HUES64 (cell line): ENCODE data around the gene PSMC4.
"Not testable (repeated sequence)": the region's sequence is repeated elsewhere in the genome, so short reads cannot be mapped to it uniquely, and the experiment has no call there.

ENCODE experiments used
- H3K27ac ChIP-seq: 2 replicates; pipeline ENCODE4 v1.7.0; 2013; ENCODE audit warnings: low read depth, low read length, inconsistent platforms
- H3K27me3 ChIP-seq: 2 replicates; pipeline ENCODE4 v1.6.1; 2013; ENCODE audit warnings: mild to moderate bottlenecking, low read length; ENCODE audit not compliant: insufficient read depth
- H3K36me3 ChIP-seq: 2 replicates; pipeline ENCODE4 v1.6.1; 2013; ENCODE audit warnings: mild to moderate bottlenecking, low read length; ENCODE audit not compliant: insufficient read depth
- H3K4me1 ChIP-seq: 2 replicates; pipeline ENCODE4 v1.6.1; 2013; ENCODE audit warnings: mild to moderate bottlenecking, low read length, moderate library complexity; ENCODE audit not compliant: insufficient read depth
- H3K4me3 ChIP-seq: 2 replicates; pipeline ENCODE4 v1.5.1; 2013; ENCODE audit warnings: mild to moderate bottlenecking, low read length, moderate library complexity
- H3K9ac ChIP-seq: 2 replicates; pipeline ENCODE4 v1.6.1; 2013; ENCODE audit warnings: mild to moderate bottlenecking, low read depth, low read length
- H3K9me3 ChIP-seq: 2 replicates; pipeline ENCODE4 v1.6.1; 2013; ENCODE audit warnings: low read depth, low read length; ENCODE audit not compliant: insufficient read depth
- WGBS: fragments of 150-250, 120-280 bp; methylation state at CpG from one replicate; pipeline ENCODE4 v1.1.7; 2013; ENCODE audit warnings: missing lambda C conversion rate; 5-methylcytosine and 5-hydroxymethylcytosine counted together

PSMC4 gene

GRCh38 chr19:39949026-39949747 lies 21.8 kb upstream of the PSMC4 start:
- no peaks in the 10 kb centered on the region for H3K4me1 ChIP-seq
- H3K36me3 ChIP-seq, result no peaks in the 10 kb centered on the region
- no peak overlapping the region for H3K4me3 ChIP-seq
- H3K27me3 ChIP-seq, result no peaks in the 10 kb centered on the region
- no peak overlapping the region for H3K27ac ChIP-seq
- no peak overlapping the region for H3K9ac ChIP-seq
- WGBS, result 89% methylated on average over 1 of the region's 2 CpGs
- no peaks in the 10 kb centered on the region for H3K9me3 ChIP-seq

- Histone ChIP-seq H3K27me3 (no peaks in the 10 kb centered on the region), H3K9me3 (no peaks in the 10 kb centered on the region), H3K4me3 (no peak overlapping the region), H3K9ac (no peak overlapping the region), H3K36me3 (no peaks in the 10 kb centered on the region), H3K4me1 (no peaks in the 10 kb centered on the region), H3K27ac (no peak overlapping the region)
- WGBS, result 100% methylated on average over 2 of the region's 2 CpGs
Measured at GRCh38 chr19:39951065-39951650, 19.8 kb upstream of the PSMC4 start.

DNA sequence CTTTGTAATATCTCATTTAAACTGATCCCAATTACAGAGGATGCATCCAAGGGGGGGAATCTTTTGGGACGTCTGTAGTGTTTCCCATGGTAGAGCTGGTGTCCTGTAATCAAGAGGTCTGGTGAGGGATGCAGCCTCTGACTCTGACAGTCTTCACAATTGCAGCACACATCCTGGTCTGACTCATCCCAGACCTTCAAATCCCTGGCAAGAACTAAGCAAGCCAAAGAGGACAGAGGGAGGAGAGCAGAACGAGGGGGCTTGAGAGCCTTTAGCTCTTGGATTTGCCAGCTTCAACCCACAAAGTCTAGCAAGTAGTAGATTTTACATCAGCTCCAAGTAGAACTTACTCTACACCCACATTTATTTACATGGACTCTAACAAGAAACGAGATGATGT lies 19.3 kb upstream of the PSMC4 start:
- WGBS, result 87% methylated on average over 3 of the region's 3 CpGs
- Histone ChIP-seq H3K27me3 (no peaks in the 10 kb centered on the region), H3K36me3 (no peaks in the 10 kb centered on the region), H3K4me3 (no peak overlapping the region), H3K4me1 (no peaks in the 10 kb centered on the region), H3K9me3 (no peaks in the 10 kb centered on the region), H3K9ac (no peak overlapping the region), H3K27ac (no peak overlapping the region)

DNA sequence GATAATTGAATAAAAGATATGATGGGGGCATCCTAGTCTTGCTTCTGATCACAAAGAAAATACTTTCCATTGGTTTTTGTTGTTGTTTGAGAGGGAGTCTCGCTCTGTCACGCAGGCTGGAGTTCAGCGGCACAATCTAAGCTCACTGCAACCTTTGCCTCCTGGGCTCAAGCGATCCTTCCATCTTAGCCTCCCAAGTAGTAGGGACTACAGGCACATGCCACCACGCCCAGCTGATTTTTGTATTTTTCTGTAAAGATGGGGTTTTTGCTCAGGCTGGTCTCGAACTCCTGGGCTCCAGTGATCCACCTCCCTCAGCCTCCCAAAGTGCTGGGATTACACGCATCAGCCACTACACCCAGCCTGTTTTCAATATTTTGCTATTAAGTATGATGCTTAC lies 17.1 kb upstream of the PSMC4 start:
- 92% methylated on average over 5 of the region's 7 CpGs for WGBS
- Histone ChIP-seq H3K9me3 (no peaks in the 10 kb centered on the region), H3K36me3 (no peaks in the 10 kb centered on the region), H3K9ac (no peak overlapping the region), H3K4me1 (0 out of 2 replicates have a peak, but pooled peaks cover 2% of the 10 kb centered on the region), H3K27ac (no peak overlapping the region), H3K4me3 (no peak overlapping the region), H3K27me3 (no peaks in the 10 kb centered on the region)

GRCh38 chr19:39957886-39958285 lies 13.1 kb upstream of the PSMC4 start:
- H3K27ac ChIP-seq, result not testable (repeated sequence)

DNA sequence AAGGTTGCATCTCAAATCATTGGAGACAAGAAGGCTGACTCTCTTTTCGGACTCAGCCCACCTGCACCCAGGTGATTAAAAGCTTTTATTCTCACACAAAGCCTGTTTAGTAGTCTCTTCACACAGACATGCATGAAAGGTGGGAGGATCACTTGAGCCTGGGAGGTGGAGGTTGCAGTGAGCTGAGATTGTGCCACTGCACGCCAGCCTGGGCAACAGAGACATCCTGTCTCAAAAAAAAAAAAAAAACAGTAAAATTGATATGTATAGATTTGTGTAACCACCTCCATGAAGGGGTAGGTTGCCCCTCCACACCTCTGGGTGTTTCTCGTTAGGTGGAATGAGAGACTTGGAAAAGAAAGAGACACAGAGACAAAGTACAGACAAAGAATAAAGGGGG lies 12.0 kb upstream of the PSMC4 start:
- not testable (repeated sequence) for H3K36me3 ChIP-seq, H3K9ac ChIP-seq, H3K4me1 ChIP-seq, H3K27me3 ChIP-seq, H3K9me3 ChIP-seq, H3K27ac ChIP-seq, H3K4me3 ChIP-seq
- WGBS, result 87% methylated on average over 3 of the region's 3 CpGs

More at GRCh38 chr19:39957886-39958285, 13.1 kb upstream of the PSMC4 start:
- H3K4me1 ChIP-seq, H3K36me3 ChIP-seq, H3K4me3 ChIP-seq, H3K27me3 ChIP-seq, H3K9me3 ChIP-seq, H3K9ac ChIP-seq: not testable (repeated sequence)
- WGBS, result 67% methylated on average over 5 of the region's 5 CpGs

DNA sequence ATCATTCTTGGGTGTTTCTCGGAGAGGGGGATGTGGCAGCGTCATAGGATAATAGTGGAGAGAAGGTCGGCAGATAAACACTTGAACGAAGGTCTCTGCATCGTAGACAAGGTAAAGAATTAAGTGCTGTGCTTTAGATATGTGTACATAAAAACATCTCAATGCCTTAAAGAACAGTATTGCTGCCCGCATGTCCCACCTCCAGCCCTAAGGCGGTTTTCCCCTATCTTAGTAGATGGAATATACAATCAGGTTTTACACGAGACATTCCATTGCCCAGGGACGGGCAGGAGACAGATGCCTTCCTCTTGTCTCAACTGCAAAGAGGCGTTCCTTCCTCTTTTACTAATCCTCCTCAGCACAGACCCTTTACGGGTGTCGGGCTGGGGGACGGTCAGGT lies 11.6 kb upstream of the PSMC4 start:
- H3K4me1 ChIP-seq, H3K36me3 ChIP-seq, H3K9me3 ChIP-seq, H3K27me3 ChIP-seq, H3K4me3 ChIP-seq, H3K9ac ChIP-seq, H3K27ac ChIP-seq: not testable (repeated sequence)
- WGBS, result 74% methylated on average over 6 of the region's 13 CpGs

DNA sequence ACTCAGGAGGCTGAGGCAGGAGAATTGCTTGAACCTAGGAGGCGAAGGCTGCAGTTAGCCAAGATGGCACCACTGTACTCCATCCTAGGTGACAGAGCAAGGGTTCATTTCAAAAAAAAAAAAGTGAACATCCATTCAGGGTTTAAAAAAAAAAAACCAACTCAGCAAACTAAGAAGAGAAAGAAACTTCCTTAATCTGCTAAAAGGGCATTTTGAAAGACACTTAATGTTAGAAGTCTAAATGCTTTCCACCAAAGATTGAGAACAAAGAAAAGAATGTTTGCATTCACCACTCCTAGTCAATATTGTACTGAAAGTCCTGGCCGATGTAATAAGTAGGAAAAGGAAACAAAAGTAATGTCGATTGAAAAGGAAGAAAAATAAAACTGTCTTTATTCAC lies 7.1 kb upstream of the PSMC4 start:
- Histone ChIP-seq H3K27me3 (no peaks in the 10 kb centered on the region), H3K9ac (no peak overlapping the region), H3K4me3 (no peak overlapping the region), H3K4me1 (peaks cover 6% of the 10 kb centered on the region; the same call in 1 of the 2 replicates), H3K27ac (no peak overlapping the region), H3K9me3 (no peaks in the 10 kb centered on the region), H3K36me3 (no peaks in the 10 kb centered on the region)
- 95% methylated on average over 1 of the region's 3 CpGs for WGBS

DNA sequence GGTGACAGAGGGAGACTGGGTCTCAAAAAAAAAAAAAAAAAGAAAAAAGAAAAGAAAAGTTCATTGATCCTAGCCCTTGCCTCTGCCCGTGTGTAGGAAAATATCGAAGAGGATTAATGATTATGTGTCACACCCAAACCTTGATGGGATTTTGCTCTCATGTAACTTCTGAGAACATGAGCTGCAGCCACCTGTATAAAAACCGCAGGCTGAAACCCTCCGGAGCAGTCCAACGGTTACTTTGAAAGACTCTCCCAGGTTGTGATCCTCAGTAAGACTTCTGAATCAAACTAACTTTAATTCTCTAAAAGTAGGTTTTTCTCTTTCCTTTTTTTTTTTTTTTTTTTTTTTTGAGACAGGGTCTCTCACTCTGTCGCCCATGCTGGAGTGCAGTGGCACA lies 4.3 kb upstream of the PSMC4 start:
- Histone ChIP-seq H3K27me3 (no peaks in the 10 kb centered on the region), H3K4me1 (no peaks in the 10 kb centered on the region), H3K9ac (no peak overlapping the region), H3K9me3 (no peaks in the 10 kb centered on the region), H3K36me3 (no peaks in the 10 kb centered on the region), H3K27ac (no peak overlapping the region), H3K4me3 (no peak overlapping the region)
- 94% methylated on average over 6 of the region's 6 CpGs for WGBS

GRCh38 chr19:39967561-39967960 lies 3.4 kb upstream of the PSMC4 start:
- Histone ChIP-seq H3K27ac (no peak overlapping the region), H3K27me3 (no peaks in the 10 kb centered on the region), H3K4me1 (0 out of 2 replicates have a peak, but pooled peaks cover 4% of the 10 kb centered on the region), H3K9me3 (no peaks in the 10 kb centered on the region), H3K4me3 (no peak overlapping the region), H3K36me3 (peaks cover 5% of the 10 kb centered on the region), H3K9ac (no peak overlapping the region)
- WGBS, result 94% methylated on average over 9 of the region's 9 CpGs

DNA sequence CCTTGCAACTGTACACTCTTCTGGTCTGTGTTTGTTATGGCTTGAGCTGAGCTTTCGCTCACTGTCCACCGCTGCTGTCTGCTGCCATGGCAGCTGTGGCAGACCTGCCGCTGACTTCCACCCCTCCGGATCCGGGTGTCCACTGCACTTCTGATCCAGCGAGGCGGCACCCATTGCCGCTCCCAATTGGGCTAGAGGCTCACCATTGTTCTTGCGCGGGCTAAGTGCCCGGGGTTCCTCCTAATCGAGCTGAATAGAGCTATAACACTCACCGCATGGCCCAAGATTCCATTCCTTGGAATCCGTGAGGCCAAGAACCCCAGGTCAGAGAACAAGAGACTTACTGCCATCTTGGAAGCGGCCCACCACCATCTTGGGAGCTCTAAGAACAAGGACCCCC lies 2.2 kb upstream of the PSMC4 start:
- H3K36me3 ChIP-seq, result peaks cover 18% of the 10 kb centered on the region
- no peaks in the 10 kb centered on the region for H3K27me3 ChIP-seq
- H3K9ac ChIP-seq, result no peak overlapping the region
- 96% methylated on average over 15 of the region's 15 CpGs for WGBS
- H3K4me1 ChIP-seq, result 0 out of 2 replicates have a peak, but pooled peaks cover 4% of the 10 kb centered on the region
- H3K4me3 ChIP-seq, result no peak overlapping the region
- H3K9me3 ChIP-seq, result no peaks in the 10 kb centered on the region
- H3K27ac ChIP-seq, result no peak overlapping the region
